Activated CD4-positive, alpha-beta memory T cell treated with anti-CD3 and anti-CD28 coated beads for 36 hours (primary cell): ENCODE data around the gene PFKFB3. TPM values are rescaled to one million over a fixed set of nuclear protein-coding genes. Genes with fewer than 3 reads are reported as not detected.
A peak's percentile ranks its signal among the peaks of the same experiment; 100 is the strongest.

Experiments
- CTCF ChIA-PET: fragments of 350-600 bp; sonication (Branson Sonifier 250); formaldehyde crosslinking; loops from one replicate; lab custom pipeline; 2021; ENCODE audit warnings: antibody characterized with exemption, inconsistent platforms; lab: Charles Lee
- POLR2A ChIA-PET: fragments of 350-600 bp; sonication (Branson Sonifier 250); formaldehyde crosslinking; loops from one replicate; lab custom pipeline; 2021; ENCODE audit warnings: antibody characterized with exemption; lab: Charles Lee
- DNase-seq: peaks from one replicate; pipeline ENCODE4 v3.0.0-alpha.2; 2020
- H3K27ac Mint-ChIP-seq: one replicate; pipeline ENCODE4 v1.8.0; 2021; ENCODE audit warnings: mixed read lengths
- H3K27me3 Mint-ChIP-seq: one replicate; pipeline ENCODE4 v1.8.0; 2021; ENCODE audit warnings: mixed read lengths
- H3K36me3 Mint-ChIP-seq: one replicate; pipeline ENCODE4 v1.8.0; 2021; ENCODE audit warnings: mixed read lengths
- H3K4me1 Mint-ChIP-seq: one replicate; pipeline ENCODE4 v1.8.0; 2021; ENCODE audit warnings: low read depth, mixed read lengths
- H3K4me3 Mint-ChIP-seq: one replicate; pipeline ENCODE4 v1.8.0; 2021; ENCODE audit warnings: mild to moderate bottlenecking, mixed read lengths
- H3K9me3 Mint-ChIP-seq: one replicate; pipeline ENCODE4 v1.8.0; 2021; ENCODE audit warnings: mixed read lengths
- intact Hi-C: fragments of 100-400 bp; cut with micrococcal nuclease; formaldehyde crosslinking; loops from one replicate; pipeline ENCODE4 v1.15.1; 2023
- total RNA-seq, 2 experiments: library from RNA; stranded (reverse); gene quantifications; one replicate each; pipeline ENCODE4 v1.2.3, GENCODE V29; 2021

PFKFB3 gene
- total RNA-seq, 2 experiments from 2014 or later: 70.6 to 76.4 TPM

DNA sequence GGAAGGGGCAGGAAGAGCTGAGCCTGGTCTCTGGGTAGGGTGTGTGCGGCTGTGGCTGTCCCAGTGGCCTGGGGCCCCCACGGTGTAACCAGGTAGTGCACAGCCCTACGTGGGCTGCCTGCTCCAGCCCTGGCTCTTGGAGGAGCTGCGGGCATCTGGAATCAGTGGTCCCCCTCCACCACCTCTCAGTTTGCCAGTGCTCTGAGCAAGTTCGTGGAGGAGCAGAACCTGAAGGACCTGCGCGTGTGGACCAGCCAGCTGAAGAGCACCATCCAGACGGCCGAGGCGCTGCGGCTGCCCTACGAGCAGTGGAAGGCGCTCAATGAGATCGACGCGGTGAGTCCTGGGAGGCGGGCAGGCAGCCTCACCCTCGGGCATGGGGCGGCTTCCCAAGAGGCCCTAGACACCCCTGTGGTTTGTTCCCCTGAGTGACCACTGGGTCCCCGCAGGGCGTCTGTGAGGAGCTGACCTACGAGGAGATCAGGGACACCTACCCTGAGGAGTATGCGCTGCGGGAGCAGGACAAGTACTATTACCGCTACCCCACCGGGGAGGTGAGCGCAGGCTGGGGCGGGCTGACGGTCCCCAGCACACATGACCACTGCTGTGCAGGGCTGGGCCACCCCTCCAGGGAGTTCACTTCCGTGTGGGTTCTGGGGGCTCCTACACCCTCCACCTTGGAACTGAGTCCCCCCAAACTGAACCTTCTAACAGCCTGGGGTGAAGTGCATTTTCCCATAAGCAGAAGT lies 18.6 kb downstream of the PFKFB3 start:
- Mint-ChIP-seq H3K27me3 (no peaks in the 10 kb centered on the region), H3K36me3 (peaks cover 73% of the 10 kb centered on the region), H3K4me1 (no peaks in the 10 kb centered on the region), H3K9me3 (no peaks in the 10 kb centered on the region), H3K4me3 (no peak overlapping the region), H3K27ac (no peak overlapping the region)
- no peak for DNase-seq
- CTCF ChIA-PET: interaction anchor here (1.5 kb wide), 1 partner anchor 19 kb away, joined by 6 read pairs; the partner anchor contains the start of gene PFKFB3
- POLR2A ChIA-PET: no interaction called here
- intact Hi-C loops: no loop called here

DNA sequence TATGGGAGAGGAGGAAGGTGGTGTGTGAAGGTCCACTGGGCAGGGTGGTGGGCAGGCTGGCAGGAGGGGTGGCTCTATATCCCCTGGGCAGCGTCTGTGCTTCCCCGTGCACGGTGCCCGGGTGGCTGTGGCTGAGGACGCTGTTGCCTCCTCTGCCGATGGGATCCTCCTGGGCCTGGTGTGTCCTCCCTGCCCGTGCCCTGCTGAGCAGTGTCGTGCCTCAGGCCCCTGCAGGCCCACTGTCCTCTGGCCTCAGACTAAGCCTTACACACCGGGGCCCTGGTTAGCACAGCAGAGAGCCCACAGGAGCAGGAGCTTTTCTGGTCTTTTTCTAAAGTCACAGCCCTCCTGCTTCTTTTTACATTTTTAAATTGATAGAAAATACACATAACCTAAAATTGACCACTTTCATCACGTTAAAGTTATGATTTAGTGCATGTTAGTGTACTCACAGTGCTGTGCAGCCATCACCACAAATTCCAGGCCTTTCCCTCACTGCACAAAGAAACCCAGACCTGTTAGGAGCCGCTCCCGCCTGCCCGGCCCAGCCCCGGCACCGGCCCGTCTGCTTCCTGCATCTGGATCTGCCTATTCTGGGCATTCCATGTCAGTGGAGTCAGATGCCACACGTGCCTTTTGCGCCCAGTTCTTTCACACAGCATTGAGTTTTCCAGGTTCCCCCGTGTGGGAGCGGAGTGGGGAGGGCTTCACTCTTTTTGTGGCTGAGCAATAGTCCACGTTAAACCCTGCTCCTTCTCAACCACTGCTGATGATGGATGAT lies 19.4 kb downstream of the PFKFB3 start:
- Mint-ChIP-seq H3K36me3 (peaks cover 69% of the 10 kb centered on the region), H3K4me3 (no peak overlapping the region), H3K9me3 (no peaks in the 10 kb centered on the region), H3K27ac (no peak overlapping the region), H3K4me1 (no peaks in the 10 kb centered on the region), H3K27me3 (no peaks in the 10 kb centered on the region)
- ChIA-PET CTCF (interaction anchor here (1.1 kb wide), 1 partner anchor 180 kb away, joined by 3 read pairs; no protein-coding TSS in a partner anchor), POLR2A (no interaction called here)
- no peak for DNase-seq
- intact Hi-C loops: no loop called here

DNA sequence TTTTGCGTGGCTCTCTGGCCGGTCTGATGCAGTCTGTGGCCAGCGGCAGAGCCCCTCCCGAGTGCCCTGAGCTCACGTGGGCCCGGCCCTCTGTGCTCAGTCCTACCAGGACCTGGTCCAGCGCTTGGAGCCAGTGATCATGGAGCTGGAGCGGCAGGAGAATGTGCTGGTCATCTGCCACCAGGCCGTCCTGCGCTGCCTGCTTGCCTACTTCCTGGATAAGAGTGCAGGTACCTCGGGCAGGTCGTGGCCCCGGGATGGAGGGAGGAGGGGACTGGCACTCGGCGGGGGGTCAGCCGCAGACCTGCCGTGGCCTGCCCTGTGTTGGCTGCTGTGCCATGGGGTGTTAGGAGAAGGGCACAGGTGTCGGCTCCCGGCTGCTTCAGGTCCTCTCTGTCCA lies 20.0 kb downstream of the PFKFB3 start:
- H3K27ac Mint-ChIP-seq: no peak overlapping the region
- no peaks in the 10 kb centered on the region for H3K9me3 Mint-ChIP-seq
- DNase-seq: no peak
- no peaks in the 10 kb centered on the region for H3K27me3 Mint-ChIP-seq
- H3K4me3 Mint-ChIP-seq: no peak overlapping the region
- H3K36me3 Mint-ChIP-seq: peaks cover 70% of the 10 kb centered on the region
- ChIA-PET POLR2A (no interaction called here), CTCF (interaction anchor here (1.1 kb wide), 1 partner anchor 179 kb away, joined by 3 read pairs; no protein-coding TSS in a partner anchor)
- intact Hi-C loops: no loop called here
- no peaks in the 10 kb centered on the region for H3K4me1 Mint-ChIP-seq

DNA sequence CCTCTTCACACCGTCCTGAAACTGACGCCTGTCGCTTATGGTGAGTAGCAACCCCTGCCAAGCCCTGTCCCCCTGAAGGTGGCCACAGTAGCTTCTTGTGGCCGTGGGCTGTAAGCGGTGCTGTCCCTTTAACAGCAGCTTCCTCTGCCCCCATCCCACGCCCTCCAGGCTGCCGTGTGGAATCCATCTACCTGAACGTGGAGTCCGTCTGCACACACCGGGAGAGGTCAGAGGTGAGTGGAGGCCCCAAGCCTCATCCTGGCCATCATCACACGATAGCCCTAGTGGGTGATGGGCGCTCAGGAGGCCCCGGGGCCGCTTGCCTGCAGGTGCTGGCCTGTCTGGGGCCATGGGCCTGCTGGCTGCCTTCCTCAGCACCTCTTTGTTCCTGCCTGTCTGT lies 21.2 kb downstream of the PFKFB3 start:
- CTCF ChIA-PET: no interaction called here
- no peaks in the 10 kb centered on the region for H3K9me3 Mint-ChIP-seq
- intact Hi-C loops: no loop called here
- H3K4me1 Mint-ChIP-seq: no peaks in the 10 kb centered on the region
- no peak overlapping the region for H3K27ac Mint-ChIP-seq
- POLR2A ChIA-PET: no interaction called here
- no peaks in the 10 kb centered on the region for H3K27me3 Mint-ChIP-seq
- no peak overlapping the region for H3K4me3 Mint-ChIP-seq
- no peak for DNase-seq
- peaks cover 69% of the 10 kb centered on the region for H3K36me3 Mint-ChIP-seq

DNA sequence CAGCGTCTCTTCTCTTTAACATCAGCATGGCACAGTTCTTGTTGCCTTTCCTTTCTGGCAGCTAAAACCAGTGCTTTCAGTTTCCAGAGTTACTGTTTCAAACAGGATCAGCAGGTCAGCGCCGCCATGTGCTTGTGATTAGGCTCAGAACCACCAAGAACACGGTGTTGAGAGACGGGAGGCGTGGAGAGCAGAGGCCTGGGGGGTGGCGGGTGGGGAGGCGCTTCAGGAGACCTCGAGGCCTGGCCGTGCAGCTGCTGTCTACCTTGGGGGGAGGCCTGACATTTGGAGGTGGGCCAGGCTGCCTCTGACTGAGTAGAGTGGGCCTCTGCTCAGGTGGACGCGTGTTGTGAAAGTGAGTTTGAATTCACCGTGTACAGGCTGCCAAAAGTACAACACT lies 22.0 kb downstream of the PFKFB3 start:
- intact Hi-C loops: no loop called here
- Mint-ChIP-seq H3K4me1 (no peaks in the 10 kb centered on the region), H3K27me3 (no peaks in the 10 kb centered on the region), H3K27ac (no peak overlapping the region), H3K36me3 (peaks cover 69% of the 10 kb centered on the region), H3K9me3 (no peaks in the 10 kb centered on the region), H3K4me3 (no peak overlapping the region)
- no peak for DNase-seq
- ChIA-PET CTCF (no interaction called here), POLR2A (no interaction called here)

DNA sequence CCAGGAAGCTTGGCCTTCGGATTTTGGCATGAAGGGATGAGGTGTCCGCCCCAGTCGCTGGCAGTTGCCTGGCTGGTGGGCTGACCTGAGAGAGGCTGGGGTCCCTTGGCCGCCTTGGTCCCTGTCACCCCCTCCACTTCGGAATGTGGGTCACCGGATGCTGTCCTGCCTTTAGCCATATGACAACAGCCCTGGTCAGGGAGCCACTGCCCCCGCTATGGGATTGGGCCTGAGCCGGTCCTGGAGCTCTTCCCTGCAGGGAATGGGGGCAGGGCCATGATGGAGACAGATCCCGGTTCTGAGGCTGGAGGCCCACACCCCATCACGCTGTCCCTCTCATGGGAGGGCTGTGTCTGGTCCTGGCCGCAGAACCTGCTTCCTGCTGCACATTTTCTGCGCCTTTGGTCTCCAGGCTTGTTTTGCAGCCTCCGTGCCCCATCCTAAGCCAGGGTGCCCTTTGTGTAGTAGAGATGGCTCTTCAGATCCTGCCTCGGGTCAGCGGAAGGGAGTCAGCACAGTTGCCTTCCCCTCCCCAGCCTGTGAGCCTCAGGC lies 22.6 kb downstream of the PFKFB3 start:
- ChIA-PET POLR2A (no interaction called here), CTCF (interaction anchor here (1.2 kb wide), 1 partner anchor 176 kb away, joined by 4 read pairs; no protein-coding TSS in a partner anchor)
- Mint-ChIP-seq H3K4me1 (no peaks in the 10 kb centered on the region), H3K4me3 (no peak overlapping the region), H3K36me3 (peaks cover 68% of the 10 kb centered on the region), H3K27ac (no peak overlapping the region), H3K9me3 (no peaks in the 10 kb centered on the region), H3K27me3 (no peaks in the 10 kb centered on the region)
- intact Hi-C loops: no loop called here
- no peak for DNase-seq

DNA sequence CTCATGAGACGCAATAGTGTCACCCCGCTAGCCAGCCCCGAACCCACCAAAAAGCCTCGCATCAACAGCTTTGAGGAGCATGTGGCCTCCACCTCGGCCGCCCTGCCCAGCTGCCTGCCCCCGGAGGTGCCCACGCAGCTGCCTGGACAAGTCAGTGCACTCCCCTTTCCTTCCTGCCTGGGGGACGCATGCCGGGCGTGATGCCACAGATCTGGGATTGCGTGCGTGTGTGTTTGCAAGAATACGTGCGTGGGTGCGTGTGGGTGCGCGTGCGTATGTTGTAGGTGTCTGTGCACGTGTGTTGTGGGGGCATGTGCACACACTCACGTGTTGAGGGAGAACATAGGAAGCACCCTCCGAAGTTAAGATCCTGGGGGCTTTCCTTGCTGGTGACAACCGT lies 23.5 kb downstream of the PFKFB3 start:
- intact Hi-C loops: no loop called here
- H3K27ac Mint-ChIP-seq: no peak overlapping the region
- no peaks in the 10 kb centered on the region for H3K27me3 Mint-ChIP-seq
- no peaks in the 10 kb centered on the region for H3K4me1 Mint-ChIP-seq
- ChIA-PET CTCF (interaction anchor here (1.2 kb wide), 1 partner anchor 176 kb away, joined by 4 read pairs; no protein-coding TSS in a partner anchor), POLR2A (no interaction called here)
- no peak for DNase-seq
- H3K4me3 Mint-ChIP-seq: no peak overlapping the region
- peaks cover 63% of the 10 kb centered on the region for H3K36me3 Mint-ChIP-seq
- H3K9me3 Mint-ChIP-seq: no peaks in the 10 kb centered on the region

DNA sequence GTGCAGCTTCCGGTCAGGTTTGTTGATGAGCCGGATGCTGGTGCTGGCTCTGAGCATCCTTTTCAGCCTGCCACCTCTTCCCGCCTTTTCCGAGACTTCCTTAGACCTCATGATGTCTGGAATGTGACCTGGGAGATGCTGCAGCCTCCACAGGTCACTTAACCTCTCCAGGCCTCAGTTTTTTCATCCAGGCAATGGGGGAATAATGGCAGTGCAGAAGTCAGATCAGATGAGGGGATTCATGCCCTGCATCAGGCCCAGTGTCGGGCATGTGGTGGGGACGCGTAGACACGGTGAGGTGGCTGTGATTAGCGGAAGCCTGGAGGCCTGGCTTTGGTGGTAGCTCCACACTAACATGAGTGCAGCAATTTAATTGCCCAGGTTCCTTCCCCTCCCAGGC lies 24.6 kb downstream of the PFKFB3 start:
- no peak for DNase-seq
- ChIA-PET CTCF (interaction anchor here (0.9 kb wide), 1 partner anchor 17 kb away, joined by 3 read pairs; no protein-coding TSS in a partner anchor), POLR2A (no interaction called here)
- no peak overlapping the region for H3K27ac Mint-ChIP-seq
- H3K4me1 Mint-ChIP-seq: no peaks in the 10 kb centered on the region
- no peak overlapping the region for H3K4me3 Mint-ChIP-seq
- intact Hi-C loops: no loop called here
- H3K9me3 Mint-ChIP-seq: no peaks in the 10 kb centered on the region
- H3K36me3 Mint-ChIP-seq: peaks cover 65% of the 10 kb centered on the region
- H3K27me3 Mint-ChIP-seq: no peaks in the 10 kb centered on the region

DNA sequence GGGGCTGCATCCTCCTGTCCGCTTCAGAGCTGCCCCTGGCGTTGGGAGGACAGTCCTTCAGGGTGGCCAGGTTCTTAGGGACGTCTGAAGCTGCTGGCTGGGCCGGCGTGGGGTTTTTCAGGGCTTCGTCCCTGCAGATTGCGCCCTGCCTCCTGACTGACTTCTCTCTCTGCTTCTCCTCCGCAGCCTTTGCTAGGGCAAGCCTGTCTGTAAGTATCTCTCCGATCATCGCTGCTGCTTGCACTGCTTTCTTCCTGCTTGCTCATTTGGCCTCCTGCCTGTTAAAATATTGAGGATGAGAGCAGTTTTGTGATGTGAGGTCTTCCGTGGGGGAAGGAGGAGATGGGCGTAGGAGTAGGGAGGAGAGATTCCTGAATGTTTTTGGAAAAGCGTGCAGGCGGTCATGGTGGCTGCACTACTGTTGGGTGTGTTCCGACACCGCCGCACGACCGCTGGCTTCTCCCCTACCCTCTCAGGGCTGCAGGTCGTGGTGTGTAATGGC lies 25.3 kb downstream of the PFKFB3 start:
- Mint-ChIP-seq H3K9me3 (no peaks in the 10 kb centered on the region), H3K27me3 (no peaks in the 10 kb centered on the region), H3K4me1 (no peaks in the 10 kb centered on the region), H3K36me3 (peaks cover 64% of the 10 kb centered on the region), H3K4me3 (no peak overlapping the region), H3K27ac (peak overlapping the region; percentile 29)
- ChIA-PET POLR2A (interaction anchor here (0.6 kb wide), 1 partner anchor 37 kb away, joined by 3 read pairs; no protein-coding TSS in a partner anchor), CTCF (interaction anchor here (0.6 to 1.2 kb wide), 3 partner anchors 16 to 141 kb away, joined by 3 to 4 read pairs (median 4); partner anchors contain the start of gene PFKFB3)
- no peak for DNase-seq
- intact Hi-C loops: no loop called here

DNA sequence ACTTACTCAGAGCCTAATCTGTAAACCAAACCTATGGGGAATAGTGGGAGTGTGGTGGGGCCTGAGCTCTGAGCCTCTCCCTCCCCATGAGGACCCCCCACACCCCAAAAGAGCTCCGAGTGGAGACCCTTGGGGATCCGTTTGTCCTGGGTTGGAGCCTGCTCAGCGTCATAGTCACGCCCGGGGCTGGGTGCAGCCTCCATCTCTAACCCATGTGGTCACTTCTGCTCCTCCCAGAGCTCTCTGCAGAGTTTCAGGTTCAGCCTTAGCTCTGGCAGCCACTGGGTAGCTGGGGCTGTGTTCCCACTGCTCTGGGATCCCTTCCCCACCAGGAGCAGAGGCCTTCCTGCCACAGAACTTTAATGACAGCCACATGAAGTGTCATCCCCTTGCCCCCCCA lies 25.9 kb downstream of the PFKFB3 start:
- no peak for DNase-seq
- CTCF ChIA-PET: interaction anchor here (0.6 to 1.2 kb wide), 2 partner anchors 26 to 142 kb away, joined by 4 read pairs; partner anchors contain the start of gene PFKFB3
- H3K36me3 Mint-ChIP-seq: peaks cover 64% of the 10 kb centered on the region
- intact Hi-C loops: no loop called here
- H3K27ac Mint-ChIP-seq: no peak overlapping the region
- H3K9me3 Mint-ChIP-seq: no peaks in the 10 kb centered on the region
- no peaks in the 10 kb centered on the region for H3K4me1 Mint-ChIP-seq
- no peak overlapping the region for H3K4me3 Mint-ChIP-seq
- H3K27me3 Mint-ChIP-seq: no peaks in the 10 kb centered on the region
- POLR2A ChIA-PET: interaction anchor here (0.6 to 1.0 kb wide), 2 partner anchors 10 to 352 kb away, joined by 3 to 4 read pairs; no protein-coding TSS in a partner anchor

DNA sequence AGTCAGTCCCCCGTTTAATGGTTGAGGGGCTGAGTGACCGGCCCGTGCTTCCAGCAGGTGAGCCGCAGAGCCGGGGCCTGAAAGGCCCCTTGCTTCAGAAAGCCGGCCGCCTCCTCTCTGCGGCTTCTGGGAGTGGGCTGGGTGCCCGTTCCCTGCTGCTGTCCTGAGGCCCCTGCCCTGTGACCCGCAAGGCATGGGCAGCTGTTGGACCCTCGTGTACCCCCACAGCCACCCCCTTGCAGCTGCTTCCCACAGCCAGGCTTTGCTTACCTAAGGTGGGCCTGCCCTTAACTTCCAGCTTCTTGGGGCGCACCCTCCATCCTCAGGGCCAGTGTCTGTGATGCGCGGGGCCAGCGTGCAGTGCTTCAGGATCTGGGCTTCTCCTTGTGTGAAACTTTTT lies 26.6 kb downstream of the PFKFB3 start:
- Mint-ChIP-seq H3K27ac (no peak overlapping the region), H3K4me1 (no peaks in the 10 kb centered on the region), H3K27me3 (no peaks in the 10 kb centered on the region), H3K36me3 (peaks cover 63% of the 10 kb centered on the region), H3K9me3 (no peaks in the 10 kb centered on the region), H3K4me3 (no peak overlapping the region)
- no peak for DNase-seq
- intact Hi-C loops: no loop called here
- POLR2A ChIA-PET: interaction anchor here (1.0 kb wide), 1 partner anchor 10 kb away, joined by 3 read pairs; no protein-coding TSS in a partner anchor
- CTCF ChIA-PET: interaction anchor here (1.2 kb wide), 1 partner anchor 27 kb away, joined by 4 read pairs; the partner anchor contains the start of gene PFKFB3
